Measurements from ENCODE around the gene MISP3.
"Not testable (repeated sequence)": the region's sequence is repeated elsewhere in the genome, so short reads cannot be mapped to it uniquely, and the experiment has no call there.

GRCh38 chr19:14042659-14043608, 29.7 kb upstream of the MISP3 start:
- TF ChIP-seq PHF21A (IDR thresholded peaks at IDR 0.05; ENCODE audit: borderline replicate concordance, low read depth); SREBF2 (CRISPR knock-in tag; IDR thresholded peaks at IDR 0.05): not testable (repeated sequence)
